ENCODE results near the gene SCD5. TPM values are rescaled to one million over a fixed set of nuclear protein-coding genes. Genes with fewer than 3 reads are reported as not detected.

Gene SCD5
- total and polyA plus RNA-seq, 2 experiments from 2014 or later = 0.79 to 1.6 TPM

DNA sequence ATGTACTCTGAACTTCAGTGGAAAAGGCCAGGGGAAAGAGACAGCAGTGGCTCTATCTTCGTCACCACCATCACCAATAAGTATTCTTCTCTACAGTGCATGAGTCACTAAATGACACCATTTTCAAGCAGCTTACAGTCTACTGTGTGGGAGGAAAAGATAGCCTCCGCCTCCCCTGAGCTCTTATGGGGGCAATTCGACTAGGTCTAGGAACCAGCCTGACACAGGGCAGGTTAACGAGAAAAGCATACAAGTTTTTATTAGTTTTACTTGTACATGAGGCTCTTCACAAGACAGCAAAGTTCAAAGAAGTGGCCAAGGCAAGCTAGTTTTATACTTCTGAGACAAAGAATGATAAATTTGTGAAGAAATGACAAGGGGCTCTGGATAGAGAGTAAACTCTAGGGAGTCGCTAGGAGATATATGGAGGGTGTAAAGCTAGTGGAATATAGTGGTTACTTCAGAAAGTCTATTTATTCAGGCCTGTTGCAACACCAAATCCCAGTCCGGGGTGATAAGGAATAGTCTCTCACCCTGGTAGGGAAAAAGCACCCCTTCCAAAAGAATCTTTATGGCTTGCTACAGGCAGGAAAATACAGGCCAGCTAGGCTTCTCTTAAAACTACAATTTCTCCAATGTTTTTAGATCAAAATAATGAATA lies 49.7 kb downstream of the SCD5 start:
- DNase-seq (ENCODE audit: low spot score) = no peak
- Mint-ChIP-seq H3K9me3 (no peaks in the 10 kb centered on the region), H3K27ac (no peak overlapping the region), H3K4me1 (peaks cover 24% of the 10 kb centered on the region), H3K4me3 (no peak overlapping the region), H3K36me3 (ENCODE audit: low read depth) (no peaks in the 10 kb centered on the region), H3K27me3 (ENCODE audit: insufficient read depth, low read depth, poor library complexity) (peaks cover 3% of the 10 kb centered on the region)
- H3K9me2 ChIP-seq (ENCODE audit: insufficient read depth) = no peaks in the 10 kb centered on the region
- H3K79me2 ChIP-seq (replicated peaks; ENCODE audit: insufficient read depth) = no peaks in the 10 kb centered on the region
- no peak overlapping the region for H3K27ac ChIP-seq (ENCODE audit: low read depth)
- TF ChIP-seq EZH2phosphoT487 (IDR thresholded peaks at IDR 0.05; ENCODE audit: unreplicated experiment) (no peak), POLR2AphosphoS5 (IDR thresholded peaks at IDR 0.05; ENCODE audit: low read depth) (no peak)
- ATAC-seq = no peak
- H3K4me2 ChIP-seq = no peak overlapping the region
- H4K20me1 ChIP-seq (replicated peaks; ENCODE audit: insufficient read depth) = no peaks in the 10 kb centered on the region
- no peaks in the 10 kb centered on the region for H3K36me3 ChIP-seq (ENCODE audit: insufficient read depth)
- no peak overlapping the region for H3K4me3 ChIP-seq
- H3K27me3 ChIP-seq (ENCODE audit: insufficient read depth) = no peaks in the 10 kb centered on the region
- peaks cover 23% of the 10 kb centered on the region for H3K4me1 ChIP-seq (ENCODE audit: insufficient read depth)
- H2AFZ ChIP-seq = no peak overlapping the region
- H3F3A ChIP-seq (replicated peaks; ENCODE audit: low read depth) = no peaks in the 10 kb centered on the region

DNA sequence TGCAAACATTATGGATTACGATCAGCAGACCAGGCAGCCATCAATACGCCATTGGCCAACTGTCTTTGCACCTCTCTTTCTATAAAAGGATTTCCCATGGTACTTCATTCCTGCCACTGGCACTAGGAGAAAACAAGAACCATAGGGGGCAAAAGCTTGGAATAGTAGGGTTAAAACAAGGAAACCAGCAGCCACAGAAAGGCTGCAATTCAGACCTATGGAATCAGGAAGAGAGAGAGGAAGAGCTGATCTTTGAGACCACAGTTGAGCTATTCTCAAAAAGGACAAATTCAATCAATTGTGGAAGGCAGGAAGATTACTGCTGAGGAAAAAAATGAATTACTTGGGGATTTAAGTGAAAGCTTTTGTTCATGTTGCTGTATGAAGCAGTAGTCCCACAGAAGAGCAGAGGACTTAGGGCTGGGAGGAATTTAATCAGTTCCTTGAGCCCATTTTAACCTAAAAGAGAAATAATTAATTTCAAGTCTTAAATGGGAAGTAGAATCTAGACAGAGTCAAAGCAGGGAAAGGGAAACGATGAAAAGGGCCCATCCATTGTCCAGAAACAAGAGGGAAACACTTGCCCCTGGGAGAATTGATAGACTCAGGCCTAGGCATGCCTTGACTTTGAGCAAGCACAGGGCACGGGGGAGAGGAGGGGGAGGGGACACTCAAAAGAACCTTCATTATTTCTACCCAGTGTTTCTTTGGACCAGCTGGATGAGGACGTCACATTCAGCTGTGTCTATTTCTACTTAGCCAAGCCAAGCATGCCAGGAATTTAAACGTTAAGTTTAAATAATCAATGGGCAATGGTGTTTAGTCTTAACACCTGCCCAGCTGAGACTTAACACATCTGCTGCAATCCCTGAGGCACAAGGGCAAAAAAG lies 50.7 kb downstream of the SCD5 start:
- H3K79me2 ChIP-seq (replicated peaks; ENCODE audit: insufficient read depth) = no peaks in the 10 kb centered on the region
- peaks cover 23% of the 10 kb centered on the region for H3K4me1 ChIP-seq (ENCODE audit: insufficient read depth)
- H3K27ac ChIP-seq (ENCODE audit: low read depth) = no peak overlapping the region
- H3K4me3 ChIP-seq = no peak overlapping the region
- Mint-ChIP-seq H3K4me3 (no peak overlapping the region), H3K4me1 (peaks cover 23% of the 10 kb centered on the region), H3K36me3 (ENCODE audit: low read depth) (no peaks in the 10 kb centered on the region), H3K27ac (no peak overlapping the region), H3K9me3 (no peaks in the 10 kb centered on the region), H3K27me3 (ENCODE audit: insufficient read depth, low read depth, poor library complexity) (peaks cover 2% of the 10 kb centered on the region)
- H3K4me2 ChIP-seq = no peak overlapping the region; the same call in 1 of the 2 replicates
- no peaks in the 10 kb centered on the region for H4K20me1 ChIP-seq (replicated peaks; ENCODE audit: insufficient read depth)
- no peak overlapping the region for H2AFZ ChIP-seq
- no peaks in the 10 kb centered on the region for H3K27me3 ChIP-seq (ENCODE audit: insufficient read depth)
- no peaks in the 10 kb centered on the region for H3F3A ChIP-seq (replicated peaks; ENCODE audit: low read depth)
- ATAC-seq (peak; percentile 28; the same call in 2 of the 3 replicates), DNase-seq (ENCODE audit: low spot score) (peak; percentile 44)
- no peaks in the 10 kb centered on the region for H3K36me3 ChIP-seq (ENCODE audit: insufficient read depth)
- H3K9me2 ChIP-seq (ENCODE audit: insufficient read depth) = no peaks in the 10 kb centered on the region
- TF ChIP-seq POLR2AphosphoS5 (IDR thresholded peaks at IDR 0.05; ENCODE audit: low read depth) (no peak), STAT1 (IDR thresholded peaks at IDR 0.05; ENCODE audit: unreplicated experiment) (no peak), JUNB (IDR thresholded peaks at IDR 0.05; ENCODE audit: unreplicated experiment) (no peak), EZH2phosphoT487 (IDR thresholded peaks at IDR 0.05; ENCODE audit: unreplicated experiment) (no peak), CREB1 (CRISPR knock-in tag; IDR thresholded peaks at IDR 0.05; ENCODE audit: low read depth) (no peak), EZH2 (IDR thresholded peaks at IDR 0.05; ENCODE audit: low read depth, unreplicated experiment) (no peak), ZNF331 (CRISPR knock-in tag; IDR thresholded peaks at IDR 0.05; ENCODE audit: low read depth) (no peak), ZNF114 (CRISPR knock-in tag; IDR thresholded peaks at IDR 0.05) (no peak)
- TF ChIP-seq, protein P1, sequence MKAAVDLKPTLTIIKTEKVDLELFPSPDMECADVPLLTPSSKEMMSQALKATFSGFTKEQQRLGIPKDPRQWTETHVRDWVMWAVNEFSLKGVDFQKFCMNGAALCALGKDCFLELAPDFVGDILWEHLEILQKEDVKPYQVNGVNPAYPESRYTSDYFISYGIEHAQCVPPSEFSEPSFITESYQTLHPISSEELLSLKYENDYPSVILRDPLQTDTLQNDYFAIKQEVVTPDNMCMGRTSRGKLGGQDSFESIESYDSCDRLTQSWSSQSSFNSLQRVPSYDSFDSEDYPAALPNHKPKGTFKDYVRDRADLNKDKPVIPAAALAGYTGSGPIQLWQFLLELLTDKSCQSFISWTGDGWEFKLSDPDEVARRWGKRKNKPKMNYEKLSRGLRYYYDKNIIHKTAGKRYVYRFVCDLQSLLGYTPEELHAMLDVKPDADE (IDR thresholded peaks at IDR 0.05) = no peak
- TF ChIP-seq, protein P2, sequence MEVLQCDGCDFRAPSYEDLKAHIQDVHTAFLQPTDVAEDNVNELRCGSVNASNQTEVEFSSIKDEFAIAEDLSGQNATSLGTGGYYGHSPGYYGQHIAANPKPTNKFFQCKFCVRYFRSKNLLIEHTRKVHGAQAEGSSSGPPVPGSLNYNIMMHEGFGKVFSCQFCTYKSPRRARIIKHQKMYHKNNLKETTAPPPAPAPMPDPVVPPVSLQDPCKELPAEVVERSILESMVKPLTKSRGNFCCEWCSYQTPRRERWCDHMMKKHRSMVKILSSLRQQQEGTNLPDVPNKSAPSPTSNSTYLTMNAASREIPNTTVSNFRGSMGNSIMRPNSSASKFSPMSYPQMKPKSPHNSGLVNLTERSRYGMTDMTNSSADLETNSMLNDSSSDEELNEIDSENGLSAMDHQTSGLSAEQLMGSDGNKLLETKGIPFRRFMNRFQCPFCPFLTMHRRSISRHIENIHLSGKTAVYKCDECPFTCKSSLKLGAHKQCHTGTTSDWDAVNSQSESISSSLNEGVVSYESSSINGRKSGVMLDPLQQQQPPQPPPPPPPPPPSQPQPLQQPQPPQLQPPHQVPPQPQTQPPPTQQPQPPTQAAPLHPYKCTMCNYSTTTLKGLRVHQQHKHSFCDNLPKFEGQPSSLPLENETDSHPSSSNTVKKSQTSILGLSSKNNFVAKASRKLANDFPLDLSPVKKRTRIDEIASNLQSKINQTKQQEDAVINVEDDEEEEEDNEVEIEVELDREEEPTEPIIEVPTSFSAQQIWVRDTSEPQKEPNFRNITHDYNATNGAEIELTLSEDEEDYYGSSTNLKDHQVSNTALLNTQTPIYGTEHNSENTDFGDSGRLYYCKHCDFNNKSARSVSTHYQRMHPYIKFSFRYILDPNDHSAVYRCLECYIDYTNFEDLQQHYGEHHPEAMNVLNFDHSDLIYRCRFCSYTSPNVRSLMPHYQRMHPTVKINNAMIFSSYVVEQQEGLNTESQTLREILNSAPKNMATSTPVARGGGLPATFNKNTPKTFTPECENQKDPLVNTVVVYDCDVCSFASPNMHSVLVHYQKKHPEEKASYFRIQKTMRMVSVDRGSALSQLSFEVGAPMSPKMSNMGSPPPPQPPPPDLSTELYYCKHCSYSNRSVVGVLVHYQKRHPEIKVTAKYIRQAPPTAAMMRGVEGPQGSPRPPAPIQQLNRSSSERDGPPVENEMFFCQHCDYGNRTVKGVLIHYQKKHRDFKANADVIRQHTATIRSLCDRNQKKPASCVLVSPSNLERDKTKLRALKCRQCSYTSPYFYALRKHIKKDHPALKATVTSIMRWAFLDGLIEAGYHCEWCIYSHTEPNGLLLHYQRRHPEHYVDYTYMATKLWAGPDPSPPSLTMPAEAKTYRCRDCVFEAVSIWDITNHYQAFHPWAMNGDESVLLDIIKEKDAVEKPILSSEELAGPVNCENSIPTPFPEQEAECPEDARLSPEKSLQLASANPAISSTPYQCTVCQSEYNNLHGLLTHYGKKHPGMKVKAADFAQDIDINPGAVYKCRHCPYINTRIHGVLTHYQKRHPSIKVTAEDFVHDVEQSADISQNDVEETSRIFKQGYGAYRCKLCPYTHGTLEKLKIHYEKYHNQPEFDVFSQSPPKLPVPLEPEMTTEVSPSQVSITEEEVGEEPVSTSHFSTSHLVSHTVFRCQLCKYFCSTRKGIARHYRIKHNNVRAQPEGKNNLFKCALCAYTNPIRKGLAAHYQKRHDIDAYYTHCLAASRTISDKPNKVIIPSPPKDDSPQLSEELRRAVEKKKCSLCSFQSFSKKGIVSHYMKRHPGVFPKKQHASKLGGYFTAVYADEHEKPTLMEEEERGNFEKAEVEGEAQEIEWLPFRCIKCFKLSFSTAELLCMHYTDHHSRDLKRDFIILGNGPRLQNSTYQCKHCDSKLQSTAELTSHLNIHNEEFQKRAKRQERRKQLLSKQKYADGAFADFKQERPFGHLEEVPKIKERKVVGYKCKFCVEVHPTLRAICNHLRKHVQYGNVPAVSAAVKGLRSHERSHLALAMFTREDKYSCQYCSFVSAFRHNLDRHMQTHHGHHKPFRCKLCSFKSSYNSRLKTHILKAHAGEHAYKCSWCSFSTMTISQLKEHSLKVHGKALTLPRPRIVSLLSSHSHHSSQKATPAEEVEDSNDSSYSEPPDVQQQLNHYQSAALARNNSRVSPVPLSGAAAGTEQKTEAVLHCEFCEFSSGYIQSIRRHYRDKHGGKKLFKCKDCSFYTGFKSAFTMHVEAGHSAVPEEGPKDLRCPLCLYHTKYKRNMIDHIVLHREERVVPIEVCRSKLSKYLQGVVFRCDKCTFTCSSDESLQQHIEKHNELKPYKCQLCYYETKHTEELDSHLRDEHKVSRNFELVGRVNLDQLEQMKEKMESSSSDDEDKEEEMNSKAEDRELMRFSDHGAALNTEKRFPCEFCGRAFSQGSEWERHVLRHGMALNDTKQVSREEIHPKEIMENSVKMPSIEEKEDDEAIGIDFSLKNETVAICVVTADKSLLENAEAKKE (CRISPR knock-in tag; IDR thresholded peaks at IDR 0.05) = no peak

All from GM23338 (cell line).